ENCODE results near the gene TPRG1. TPM values are rescaled to one million over a fixed set of nuclear protein-coding genes. Genes with fewer than 3 reads are reported as not detected.

The TPRG1 gene
- total and polyA plus RNA-seq, 4 donors = 1.0 to 46.6 (median 6.9) TPM

DNA sequence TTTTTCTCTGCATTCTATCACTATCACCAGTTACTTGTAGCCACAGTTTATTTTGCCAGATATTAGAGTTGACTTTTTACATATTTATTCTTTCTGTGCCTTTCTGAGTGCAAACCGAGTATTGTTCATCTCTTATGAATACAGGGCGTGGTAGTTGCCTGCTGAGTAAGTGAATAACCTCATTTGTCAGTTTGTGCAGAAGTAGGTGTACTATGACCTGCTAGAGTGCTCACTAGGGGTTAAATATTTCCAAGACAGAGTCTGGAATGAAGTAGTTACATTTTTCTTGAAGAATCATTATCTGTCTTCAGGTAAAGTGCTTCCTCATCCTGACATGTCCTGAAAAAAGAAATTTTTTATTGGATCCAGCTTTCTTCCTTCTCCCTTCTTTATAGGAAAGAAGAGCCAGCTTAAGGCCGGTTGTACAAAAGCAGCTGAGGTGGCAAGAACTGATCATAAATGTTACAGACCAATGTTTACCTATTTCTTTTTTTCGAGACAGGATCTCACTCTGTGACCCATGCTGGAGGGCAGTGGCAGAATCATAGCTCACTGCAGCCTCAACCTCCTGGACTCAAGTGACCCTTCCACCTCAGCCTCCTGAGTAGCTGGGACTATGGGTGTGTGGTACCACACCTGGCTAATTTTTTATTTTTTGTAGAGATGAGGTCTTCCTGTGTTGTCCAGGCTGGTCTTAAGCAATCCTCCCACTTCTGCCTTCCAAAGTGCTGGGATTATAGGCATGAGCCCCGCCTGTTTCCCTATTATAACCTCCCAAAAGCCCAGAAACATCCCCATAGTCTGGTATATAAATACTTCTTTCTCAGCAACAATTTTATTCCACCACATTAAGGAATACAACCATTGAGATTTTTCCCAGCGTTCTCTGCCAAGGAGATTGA, 182.5 kb downstream of the TPRG1 start (continued):
- TF ChIP-seq, protein P1, sequence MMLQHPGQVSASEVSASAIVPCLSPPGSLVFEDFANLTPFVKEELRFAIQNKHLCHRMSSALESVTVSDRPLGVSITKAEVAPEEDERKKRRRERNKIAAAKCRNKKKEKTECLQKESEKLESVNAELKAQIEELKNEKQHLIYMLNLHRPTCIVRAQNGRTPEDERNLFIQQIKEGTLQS (IDR thresholded peaks at IDR 0.05) = no peak
- TF ChIP-seq RAD21 (IDR thresholded peaks at IDR 0.05) = no peak
- no peak for TF ChIP-seq GABPA (IDR thresholded peaks at IDR 0.05 in 1 of 2, conservative IDR thresholded peaks at IDR 0.05 in 1 of 2)

DNA sequence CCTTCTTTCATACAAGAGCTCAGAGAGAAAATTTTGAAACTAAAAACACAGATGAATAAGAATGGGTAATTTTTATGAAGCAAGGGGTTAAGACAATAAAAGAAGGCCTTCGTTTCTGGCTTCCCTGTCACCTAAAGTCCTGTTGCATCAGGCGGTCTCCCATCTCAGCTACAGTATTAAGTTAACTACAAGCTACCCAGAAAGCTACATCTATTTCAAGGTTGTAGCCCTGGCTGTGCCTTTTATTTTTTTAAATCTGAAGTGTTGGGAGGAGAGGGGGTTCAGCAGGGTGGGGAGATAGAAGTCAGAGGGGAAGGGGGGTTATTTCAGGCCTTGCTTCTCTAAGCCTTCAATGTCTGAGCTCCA, 183.3 kb downstream of the TPRG1 start:
- no peaks in the 10 kb centered on the region for H3K9me3 ChIP-seq (ENCODE audit: control insufficient read depth in 4 of 4, low read length in 3 of 4)
- no peaks in the 10 kb centered on the region for H3K36me3 ChIP-seq (ENCODE audit: control insufficient read depth in 4 of 4, insufficient read depth in 3 of 4, low read depth in 1 of 4, low read length in 3 of 4)
- no peak for DNase-seq (ENCODE audit: low spot score)
- no peak overlapping the region for H3K9ac ChIP-seq (ENCODE audit: low read depth in 1 of 2, low read length in 2 of 2)
- H3K4me3 ChIP-seq (ENCODE audit: low read depth in 1 of 3, low read length in 3 of 3) = no peak overlapping the region
- no peak overlapping the region for H3K27ac ChIP-seq (ENCODE audit: low read depth in 1 of 2, low read length in 2 of 2)
- peaks cover 0 to 5% (median under 1%) of the 10 kb centered on the region in 4 donors for H3K4me1 ChIP-seq (ENCODE audit: control insufficient read depth in 4 of 4, insufficient read depth in 4 of 4, low read length in 3 of 4)
- TF ChIP-seq GABPA (IDR thresholded peaks at IDR 0.05 in 1 of 2, conservative IDR thresholded peaks at IDR 0.05 in 1 of 2) = no peak
- TF ChIP-seq, protein P2, sequence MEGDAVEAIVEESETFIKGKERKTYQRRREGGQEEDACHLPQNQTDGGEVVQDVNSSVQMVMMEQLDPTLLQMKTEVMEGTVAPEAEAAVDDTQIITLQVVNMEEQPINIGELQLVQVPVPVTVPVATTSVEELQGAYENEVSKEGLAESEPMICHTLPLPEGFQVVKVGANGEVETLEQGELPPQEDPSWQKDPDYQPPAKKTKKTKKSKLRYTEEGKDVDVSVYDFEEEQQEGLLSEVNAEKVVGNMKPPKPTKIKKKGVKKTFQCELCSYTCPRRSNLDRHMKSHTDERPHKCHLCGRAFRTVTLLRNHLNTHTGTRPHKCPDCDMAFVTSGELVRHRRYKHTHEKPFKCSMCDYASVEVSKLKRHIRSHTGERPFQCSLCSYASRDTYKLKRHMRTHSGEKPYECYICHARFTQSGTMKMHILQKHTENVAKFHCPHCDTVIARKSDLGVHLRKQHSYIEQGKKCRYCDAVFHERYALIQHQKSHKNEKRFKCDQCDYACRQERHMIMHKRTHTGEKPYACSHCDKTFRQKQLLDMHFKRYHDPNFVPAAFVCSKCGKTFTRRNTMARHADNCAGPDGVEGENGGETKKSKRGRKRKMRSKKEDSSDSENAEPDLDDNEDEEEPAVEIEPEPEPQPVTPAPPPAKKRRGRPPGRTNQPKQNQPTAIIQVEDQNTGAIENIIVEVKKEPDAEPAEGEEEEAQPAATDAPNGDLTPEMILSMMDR (IDR thresholded peaks at IDR 0.05; ENCODE audit: low read depth, low read length, missing input control) = no peak
- no peak for TF ChIP-seq TAF1 (conservative IDR thresholded peaks at IDR 0.05)
- TF ChIP-seq, protein P3, sequence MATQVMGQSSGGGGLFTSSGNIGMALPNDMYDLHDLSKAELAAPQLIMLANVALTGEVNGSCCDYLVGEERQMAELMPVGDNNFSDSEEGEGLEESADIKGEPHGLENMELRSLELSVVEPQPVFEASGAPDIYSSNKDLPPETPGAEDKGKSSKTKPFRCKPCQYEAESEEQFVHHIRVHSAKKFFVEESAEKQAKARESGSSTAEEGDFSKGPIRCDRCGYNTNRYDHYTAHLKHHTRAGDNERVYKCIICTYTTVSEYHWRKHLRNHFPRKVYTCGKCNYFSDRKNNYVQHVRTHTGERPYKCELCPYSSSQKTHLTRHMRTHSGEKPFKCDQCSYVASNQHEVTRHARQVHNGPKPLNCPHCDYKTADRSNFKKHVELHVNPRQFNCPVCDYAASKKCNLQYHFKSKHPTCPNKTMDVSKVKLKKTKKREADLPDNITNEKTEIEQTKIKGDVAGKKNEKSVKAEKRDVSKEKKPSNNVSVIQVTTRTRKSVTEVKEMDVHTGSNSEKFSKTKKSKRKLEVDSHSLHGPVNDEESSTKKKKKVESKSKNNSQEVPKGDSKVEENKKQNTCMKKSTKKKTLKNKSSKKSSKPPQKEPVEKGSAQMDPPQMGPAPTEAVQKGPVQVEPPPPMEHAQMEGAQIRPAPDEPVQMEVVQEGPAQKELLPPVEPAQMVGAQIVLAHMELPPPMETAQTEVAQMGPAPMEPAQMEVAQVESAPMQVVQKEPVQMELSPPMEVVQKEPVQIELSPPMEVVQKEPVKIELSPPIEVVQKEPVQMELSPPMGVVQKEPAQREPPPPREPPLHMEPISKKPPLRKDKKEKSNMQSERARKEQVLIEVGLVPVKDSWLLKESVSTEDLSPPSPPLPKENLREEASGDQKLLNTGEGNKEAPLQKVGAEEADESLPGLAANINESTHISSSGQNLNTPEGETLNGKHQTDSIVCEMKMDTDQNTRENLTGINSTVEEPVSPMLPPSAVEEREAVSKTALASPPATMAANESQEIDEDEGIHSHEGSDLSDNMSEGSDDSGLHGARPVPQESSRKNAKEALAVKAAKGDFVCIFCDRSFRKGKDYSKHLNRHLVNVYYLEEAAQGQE (IDR thresholded peaks at IDR 0.05) = no peak
- TF ChIP-seq NR2F2 (IDR thresholded peaks at IDR 0.05) = no peak
- no peak for TF ChIP-seq FOXA1 (IDR thresholded peaks at IDR 0.05)
- TF ChIP-seq HNF4G (IDR thresholded peaks at IDR 0.05) = no peak
- TF ChIP-seq, protein P1 (IDR thresholded peaks at IDR 0.05) = no peak
- no peak for TF ChIP-seq EGR1 (IDR thresholded peaks at IDR 0.05; ENCODE audit: low read depth in 2 of 2)
- TF ChIP-seq RXRA (IDR thresholded peaks at IDR 0.05) = no peak
- no peak for TF ChIP-seq HNF4A (conservative IDR thresholded peaks at IDR 0.05)
- 64% methylated on average over 2 of the region's 2 CpGs for WGBS
- no peaks in the 10 kb centered on the region for H3K27me3 ChIP-seq (ENCODE audit: control insufficient read depth in 4 of 4, insufficient read depth in 4 of 4, low read length in 3 of 4)

Measured in liver (tissue), 9 donors.